Gastrocnemius medialis (tissue), 4 donors: ENCODE measurements around the gene FKRP.

Source experiments
- CTCF ChIP-seq, 5 experiments: fragments of 450-650 bp in 3 of 5; fragments of 200-600 bp in 2 of 5; sonication (generic) in 2 of 5; IDR thresholded peaks in 4 of 5; conservative IDR thresholded peaks in 1 of 5; 1 replicate in 4 of 5; 2 replicates in 1 of 5; pipeline ENCODE4 v1.5.1; 2016 to 2019; ENCODE audit warnings: antibody characterized with exemption in 5 of 5, mild to moderate bottlenecking in 3 of 5, moderate library complexity in 3 of 5
- POLR2A ChIP-seq, 2 donors: fragments of 450-650 bp; IDR thresholded peaks; one replicate each; pipeline ENCODE4 v1.6.1; 2017; ENCODE audit warnings: antibody characterized with exemption in 2 of 2, mild to moderate bottlenecking in 2 of 2, moderate library complexity in 2 of 2

- TF ChIP-seq CTCF (IDR thresholded peaks at IDR 0.05 in 4 of 5, conservative IDR thresholded peaks at IDR 0.05 in 1 of 5) (no peak), POLR2A (IDR thresholded peaks at IDR 0.05) (no peak)
These were observed 8.1 kb upstream of the FKRP start for GRCh38 chr19:46737761-46738171.
